NCI-H2196 (cell line): Measurements from ENCODE around the gene TNS3.
A peak's percentile ranks its signal among the peaks of the same experiment; 100 is the strongest.
"Not testable (repeated sequence)": the region's sequence is repeated elsewhere in the genome, so short reads cannot be mapped to it uniquely, and the experiment has no call there.

Source experiments
- DNase-seq: peaks from one replicate; lab custom pipeline; 2025; ENCODE audit not compliant: unreplicated experiment; lab: John Stamatoyannopoulos, UW

The TNS3 gene

GRCh38 chr7:47267346-47267745 is 314.6 kb downstream of the TNS3 start:
- DNase-seq, result no peak

GRCh38 chr7:47266799-47267198 is 315.1 kb downstream of the TNS3 start:
- DNase-seq, result no peak

DNA sequence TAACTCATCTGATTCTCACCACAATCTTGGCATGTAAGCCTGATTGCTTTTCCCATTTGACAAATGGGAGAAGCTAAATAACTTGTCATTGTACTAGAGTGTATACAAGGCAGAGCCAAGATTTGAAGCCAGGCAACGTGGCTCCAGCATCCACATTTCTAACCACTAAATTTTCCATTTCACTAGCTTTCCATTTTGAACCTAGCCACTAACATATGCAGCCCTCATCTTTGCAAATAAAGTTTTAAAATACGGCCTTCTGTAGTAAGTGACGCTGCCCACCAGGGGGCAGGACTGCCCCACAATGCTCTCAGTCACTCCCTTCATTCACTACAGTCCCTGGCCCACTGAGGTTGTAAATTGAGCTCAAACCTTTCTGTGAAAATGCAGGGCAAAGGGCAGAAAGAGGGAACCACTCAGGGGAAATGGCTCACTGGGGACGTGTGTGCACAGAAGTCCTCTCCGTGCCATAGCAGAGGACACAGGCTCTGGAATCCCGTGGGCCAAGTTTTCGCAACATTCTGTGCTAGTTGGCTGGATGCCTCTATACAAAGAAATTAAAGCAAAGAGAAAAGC is 315.7 kb downstream of the TNS3 start:
- DNase-seq, result peak; percentile 64

DNA sequence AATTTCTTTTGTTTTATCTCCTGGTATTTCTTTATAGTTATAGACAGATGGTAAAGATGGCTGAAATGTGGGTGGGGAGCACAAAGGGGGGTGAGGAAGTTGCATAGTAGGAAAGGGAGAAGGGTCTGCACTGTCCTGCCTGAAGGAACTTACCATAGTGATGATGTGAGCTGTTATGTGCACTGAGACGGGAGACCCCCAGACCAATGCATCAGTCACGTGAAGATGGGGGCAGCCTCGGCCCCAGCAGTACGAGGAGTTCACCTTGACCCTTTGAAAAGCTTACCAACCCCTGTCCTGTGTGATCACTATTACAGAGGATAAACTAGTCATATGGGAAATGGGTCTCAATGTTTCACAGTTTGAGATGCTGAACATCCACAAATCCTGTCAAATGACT is 316.3 kb downstream of the TNS3 start:
- no peak for DNase-seq

DNA sequence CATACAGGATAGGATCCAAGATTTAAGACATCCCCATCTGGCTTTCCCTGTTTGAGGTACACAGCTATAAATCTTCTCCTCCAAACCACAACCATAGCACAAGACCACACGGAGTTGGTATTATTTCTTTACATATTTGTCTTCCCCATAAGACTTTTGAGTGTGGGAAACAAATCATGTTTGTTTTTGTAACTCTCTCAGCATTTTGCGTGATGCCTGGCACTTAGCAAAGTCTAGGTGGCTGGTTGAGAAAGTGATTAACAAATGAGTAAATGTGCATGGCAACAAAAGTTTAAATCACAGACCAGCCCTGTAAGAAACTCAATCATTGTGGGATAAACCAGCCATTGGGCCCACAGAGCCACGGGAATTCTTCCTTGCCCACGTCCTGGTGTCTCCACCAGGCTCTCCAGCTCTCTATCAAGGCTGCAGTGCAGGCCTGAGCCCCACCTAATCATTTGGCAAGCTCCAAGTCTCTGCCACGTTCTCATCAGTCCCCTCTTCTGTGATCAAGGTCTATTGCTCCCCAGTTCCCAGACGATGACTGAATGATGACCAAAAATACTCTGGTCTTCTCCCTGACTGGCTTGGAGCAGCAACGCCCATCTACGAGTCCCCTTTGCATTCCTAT is 317.8 kb downstream of the TNS3 start:
- DNase-seq, result no peak

DNA sequence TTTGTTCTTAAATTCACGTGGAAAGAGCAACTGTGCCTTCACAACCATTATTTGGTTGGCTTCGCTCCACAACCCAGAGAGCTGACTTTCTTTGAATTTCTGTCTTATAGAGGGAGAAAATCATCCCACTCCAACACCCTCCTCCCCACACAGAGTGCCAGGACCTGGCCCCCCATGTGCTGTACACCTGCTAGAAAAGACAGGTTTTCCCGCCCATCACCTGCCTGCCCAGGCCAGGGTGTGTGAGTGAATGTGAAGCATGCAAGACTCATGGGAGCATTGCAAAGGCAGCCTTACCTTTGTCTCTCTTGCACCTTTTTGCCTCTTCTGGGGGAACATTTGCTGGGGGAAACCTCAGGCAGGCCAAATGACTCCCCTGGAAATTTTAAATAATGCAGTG is 319.0 kb downstream of the TNS3 start:
- DNase-seq, result no peak

- DNase-seq, result not testable (repeated sequence)
Measured at GRCh38 chr7:47262160-47262559, 319.8 kb downstream of the TNS3 start.

DNA sequence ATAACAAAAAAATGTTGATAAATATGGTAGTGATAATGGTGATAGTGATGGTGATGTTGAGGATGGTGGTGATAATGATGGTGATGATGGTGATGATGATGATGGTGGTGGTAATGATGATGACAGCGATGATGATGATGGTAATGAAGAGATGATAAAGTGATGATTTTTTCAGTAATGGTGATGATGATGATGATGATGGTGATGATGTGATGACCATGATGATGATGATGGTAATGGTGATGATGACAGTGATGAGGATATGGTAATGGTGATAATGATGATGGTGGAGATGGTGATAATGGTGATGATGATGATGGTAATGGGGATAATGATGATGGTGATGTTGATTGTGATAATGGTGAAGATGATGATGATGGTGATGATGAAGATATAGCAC is 321.6 kb downstream of the TNS3 start:
- DNase-seq, result no peak

DNA sequence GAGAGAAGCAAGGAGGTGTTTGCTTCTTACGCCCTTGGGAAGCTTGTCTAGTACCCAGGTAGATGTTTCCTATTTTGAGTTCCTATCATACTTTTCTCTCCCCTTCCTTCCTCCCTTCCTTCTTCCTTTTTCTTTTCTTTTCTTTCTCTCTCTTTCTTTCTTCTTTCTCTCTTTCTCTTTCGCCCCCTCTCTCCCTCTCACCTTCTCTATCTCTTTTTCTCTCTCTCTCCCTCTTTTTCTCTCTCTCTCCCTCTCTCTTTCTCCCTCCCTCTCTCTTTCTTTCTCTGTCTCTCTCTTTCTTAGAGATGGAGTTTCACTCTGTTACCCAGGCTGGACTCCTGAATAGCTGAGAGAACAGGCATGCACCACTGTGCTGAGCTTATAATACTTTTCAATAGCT is 322.2 kb downstream of the TNS3 start:
- DNase-seq, result no peak

DNA sequence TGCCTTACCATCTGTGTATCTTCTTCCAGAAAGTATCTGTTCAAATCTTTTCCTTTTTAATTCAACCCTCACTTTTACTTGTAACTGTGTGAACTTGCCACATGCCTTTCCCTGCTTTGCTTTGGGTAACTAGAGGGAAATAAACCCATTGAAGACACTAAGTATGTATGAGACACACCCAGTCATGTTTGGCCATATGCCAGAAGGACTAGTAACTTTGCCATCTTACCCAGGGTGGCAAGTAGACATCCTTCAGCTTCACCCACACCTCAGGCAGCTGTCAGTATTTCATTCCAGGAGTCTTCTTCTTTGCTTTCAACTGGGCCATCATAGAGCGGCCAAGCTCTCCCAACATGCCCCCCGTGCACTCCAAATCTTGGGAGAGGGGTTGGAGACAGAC is 323.1 kb downstream of the TNS3 start:
- DNase-seq, result no peak

GRCh38 chr7:47256016-47256415 is 325.9 kb downstream of the TNS3 start:
- DNase-seq, result no peak

GRCh38 chr7:47255441-47255840 is 326.5 kb downstream of the TNS3 start:
- no peak for DNase-seq

DNA sequence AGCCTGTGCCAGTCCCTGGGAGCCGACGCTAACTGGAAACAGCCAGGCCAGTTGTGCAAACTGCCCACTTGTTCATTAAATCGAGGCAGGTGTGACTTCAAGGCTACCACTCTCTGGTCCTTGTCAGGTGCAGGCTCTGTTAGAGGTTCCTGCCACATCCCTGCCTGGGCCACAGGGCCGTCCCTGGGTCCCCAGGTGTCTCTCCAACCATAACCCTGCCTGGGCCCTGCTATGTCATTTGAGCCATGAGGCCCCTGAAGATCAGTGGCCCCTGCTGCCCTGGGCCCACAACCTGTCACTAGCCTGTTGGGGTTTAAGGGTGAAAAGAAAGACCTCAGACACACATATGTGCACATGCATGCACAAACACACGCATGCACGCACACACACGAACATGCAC is 326.9 kb downstream of the TNS3 start:
- DNase-seq, result no peak

DNA sequence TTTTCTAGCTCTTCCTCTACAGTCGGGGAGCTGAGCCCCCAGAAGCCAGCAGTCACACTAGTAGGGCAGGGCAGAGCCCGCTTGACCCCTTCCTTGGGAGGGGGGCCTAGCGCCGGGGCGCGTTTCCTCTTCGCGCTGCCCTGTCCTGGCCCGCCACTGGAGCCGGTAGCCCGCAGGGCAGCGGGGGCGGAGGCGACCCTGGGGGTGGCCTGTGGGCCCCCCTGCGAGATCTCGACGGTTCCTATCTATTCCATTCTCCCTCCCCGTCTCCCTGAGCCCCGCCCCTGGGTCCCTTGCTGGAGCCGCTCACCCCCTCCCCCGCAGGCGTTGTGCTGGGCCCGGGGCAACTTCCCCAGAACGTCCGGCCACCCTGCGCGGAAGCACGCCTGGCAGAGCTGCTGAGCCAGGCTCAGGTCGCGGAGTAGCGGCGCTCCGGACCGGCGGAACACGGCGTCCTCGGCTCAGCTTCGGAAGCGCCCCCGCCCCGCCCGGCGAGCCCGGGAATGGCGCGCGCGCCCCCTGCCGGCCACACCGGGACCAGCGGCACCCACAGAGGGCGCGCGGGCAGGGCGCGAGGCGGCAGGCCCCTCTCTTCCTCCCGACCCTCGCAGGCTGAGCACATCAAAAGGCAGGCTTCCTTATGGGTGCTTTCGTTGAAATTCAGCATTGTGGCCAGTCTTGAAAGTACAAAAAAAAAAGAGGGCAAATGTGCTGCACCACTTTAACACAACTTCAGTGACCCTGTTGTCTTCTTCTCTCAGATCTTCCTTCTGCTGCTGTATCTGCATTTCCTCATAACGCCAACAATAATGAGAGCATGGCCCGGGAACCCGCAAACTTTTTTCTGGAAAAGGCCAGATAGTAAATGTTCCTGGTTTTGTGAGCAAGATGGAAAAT is 327.6 kb downstream of the TNS3 start:
- peak; percentile 47 for DNase-seq

- no peak for DNase-seq
Measured at GRCh38 chr7:47253650-47254080, 328.2 kb downstream of the TNS3 start.

- DNase-seq, result no peak
Measured at GRCh38 chr7:47252675-47253074, 329.2 kb downstream of the TNS3 start.

DNA sequence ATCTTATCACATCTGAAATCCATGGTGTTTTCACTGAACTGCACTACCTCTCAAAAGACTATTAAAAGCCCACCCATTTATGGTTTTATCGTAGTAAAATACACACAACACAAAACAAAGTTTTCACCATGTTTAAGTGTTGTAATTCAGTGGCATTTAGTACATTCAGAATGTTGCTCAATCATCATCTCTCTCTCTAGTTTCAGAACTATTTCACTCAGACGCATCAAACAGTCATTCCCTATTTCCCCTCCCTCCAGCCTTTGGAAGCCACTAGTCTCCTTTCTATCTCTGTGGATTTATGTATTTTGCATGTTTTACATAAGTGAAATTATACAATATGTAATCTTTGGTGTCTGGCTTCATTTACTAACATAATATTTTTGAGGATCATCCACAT is 332.6 kb downstream of the TNS3 start:
- no peak for DNase-seq

DNA sequence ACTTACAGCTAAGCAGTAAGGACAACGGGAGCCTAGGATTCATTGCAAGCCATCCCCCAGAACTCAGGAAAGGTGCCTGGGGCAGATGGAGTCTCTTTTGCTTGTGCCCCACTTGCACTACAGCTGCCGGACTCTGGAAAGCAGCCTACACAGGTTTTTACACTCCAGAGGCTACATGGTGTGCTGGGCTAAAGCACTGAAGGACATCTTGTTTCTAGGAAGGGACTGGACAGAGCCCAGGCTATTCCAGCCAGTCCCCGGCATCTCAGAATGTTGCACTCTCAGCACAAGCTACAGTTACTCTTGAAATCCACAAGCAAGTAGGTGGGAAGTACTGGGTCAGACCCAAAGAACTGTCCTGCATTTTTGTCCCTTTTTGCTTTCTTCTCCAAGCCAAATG is 333.1 kb downstream of the TNS3 start:
- DNase-seq, result no peak

GRCh38 chr7:47247132-47247531 is 334.8 kb downstream of the TNS3 start:
- DNase-seq, result no peak

DNA sequence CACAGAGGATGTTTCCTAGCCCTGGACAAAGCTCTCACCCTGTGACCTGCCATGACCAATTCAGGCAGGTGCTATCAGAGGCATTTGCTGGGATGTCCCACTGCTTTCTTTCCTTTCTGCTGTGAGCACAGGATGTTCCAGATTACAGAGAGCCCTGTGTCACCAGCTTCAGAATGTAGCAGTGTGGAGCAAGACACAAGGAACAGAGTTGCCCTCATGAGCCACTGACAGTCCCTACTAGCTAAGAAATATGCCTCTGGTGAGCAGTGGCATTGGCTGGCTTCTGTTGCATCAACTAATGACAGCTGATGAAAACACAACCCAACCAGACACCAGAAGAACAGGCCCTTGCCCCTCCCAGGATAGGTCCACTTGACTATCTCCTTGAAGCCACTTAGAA is 337.2 kb downstream of the TNS3 start:
- DNase-seq, result no peak

DNA sequence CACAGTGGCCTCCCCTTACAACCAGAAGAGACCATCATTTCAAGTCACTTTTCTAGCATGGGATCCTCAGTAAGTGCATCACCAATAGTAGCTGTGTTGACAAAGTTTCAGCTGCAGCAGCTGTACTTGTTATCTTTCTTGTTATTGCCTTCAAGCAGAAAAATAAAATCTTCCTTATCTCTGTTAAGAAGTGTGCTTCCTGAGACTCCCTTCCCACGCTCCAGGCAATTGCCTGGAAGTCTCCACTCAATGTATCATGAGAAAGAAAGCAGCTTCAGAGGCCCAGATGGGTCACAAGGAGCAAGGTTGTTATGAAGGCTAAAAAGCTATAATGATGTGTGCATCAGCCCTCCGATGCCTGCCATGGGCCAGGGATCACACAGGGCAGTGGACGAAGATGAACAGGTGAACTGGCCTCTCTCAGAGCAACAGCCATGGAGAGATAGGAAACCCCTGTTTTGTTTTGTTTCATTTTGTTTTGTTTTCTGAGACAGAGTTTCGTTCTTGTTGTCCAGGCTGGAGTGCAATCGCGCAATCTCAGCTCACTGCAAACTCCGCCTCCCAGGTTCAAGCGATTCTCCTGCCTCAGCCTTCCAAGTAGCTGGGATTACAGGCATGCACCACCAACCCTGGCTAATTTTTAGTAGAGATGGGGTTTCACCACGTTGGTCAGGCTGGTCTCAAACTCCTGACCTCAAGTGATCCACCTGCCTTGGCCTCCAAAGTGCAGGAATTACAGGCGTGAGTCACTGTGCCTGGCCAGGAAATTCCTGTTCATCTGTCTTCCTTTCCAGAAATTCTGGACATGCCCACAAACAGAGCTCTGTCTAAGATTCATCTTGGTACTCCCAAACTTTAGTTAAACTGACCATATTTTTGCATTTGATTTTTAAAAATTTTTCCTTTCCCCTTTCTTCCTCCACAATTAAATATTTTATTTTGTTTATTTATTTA is 340.5 kb downstream of the TNS3 start:
- no peak for DNase-seq
